ENCODE results near the gene SNRPF. TPM values are rescaled to one million over a fixed set of nuclear protein-coding genes. Genes with fewer than 3 reads are reported as not detected.
"Not testable (repeated sequence)": the region's sequence is repeated elsewhere in the genome, so short reads cannot be mapped to it uniquely, and the experiment has no call there.

Gene SNRPF
- 10 to 100 TPM; 31.9 to 77.2 (median 41.7) TPM for total RNA-seq

DNA sequence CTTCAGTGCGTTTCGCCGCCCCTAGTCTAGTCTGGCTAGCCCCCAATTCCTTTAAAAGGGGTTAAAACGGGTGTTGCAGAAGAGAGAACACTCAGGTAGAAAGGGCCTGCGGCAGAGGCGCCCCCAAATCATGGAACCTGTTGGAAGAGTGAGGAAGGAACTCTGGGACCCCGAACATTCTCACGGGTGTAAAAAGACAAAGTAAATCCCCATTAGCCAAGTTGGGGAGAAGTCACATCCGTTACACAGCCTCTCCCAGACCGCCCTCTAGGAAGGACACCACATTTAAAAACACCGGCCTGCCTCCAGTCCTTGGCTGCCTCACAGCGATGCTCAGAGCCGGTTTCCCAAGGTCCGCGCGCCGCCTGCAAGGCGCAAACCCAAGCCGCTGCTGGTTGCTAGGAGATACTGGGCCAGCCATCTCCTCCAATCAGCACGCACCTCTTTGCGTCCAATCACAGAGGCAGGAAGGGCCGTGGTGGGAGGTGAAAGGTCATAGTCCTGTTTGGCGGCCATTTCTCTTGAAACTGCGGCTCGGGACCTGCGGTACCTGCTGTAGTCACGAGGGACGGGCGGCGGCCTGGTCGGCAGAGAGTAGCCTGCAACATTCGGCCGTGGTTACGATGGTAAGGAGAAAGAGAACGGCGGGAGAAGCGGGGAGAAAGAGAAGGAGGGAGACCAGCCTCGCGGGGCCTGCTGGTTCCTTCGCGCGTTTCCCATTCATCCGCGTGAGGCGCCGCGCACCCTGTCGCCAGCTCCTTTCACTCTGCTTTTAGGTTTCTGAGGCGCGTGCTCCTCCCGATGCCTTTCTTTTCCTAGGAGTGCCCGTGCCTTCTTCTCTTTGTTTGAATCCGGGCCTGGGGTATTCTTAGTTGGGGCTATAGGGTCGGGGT, at the start of gene SNRPF:
Gene SNRPF (plus strand): TSS at position 502 of the 893 bp plus-strand sequence. CDS start 122 bp downstream, at position 624.
- WGBS, 10 experiments, result 0 to 11% (median 0%) methylated on average over 3 to 13 of the region's 54 CpGs; no CpG with 5 or more reads in 1 of the 10 experiments
- ATAC-seq (replicated peaks in 6 of 8), result peak; percentile 97 to 99 (median 99)

DNA sequence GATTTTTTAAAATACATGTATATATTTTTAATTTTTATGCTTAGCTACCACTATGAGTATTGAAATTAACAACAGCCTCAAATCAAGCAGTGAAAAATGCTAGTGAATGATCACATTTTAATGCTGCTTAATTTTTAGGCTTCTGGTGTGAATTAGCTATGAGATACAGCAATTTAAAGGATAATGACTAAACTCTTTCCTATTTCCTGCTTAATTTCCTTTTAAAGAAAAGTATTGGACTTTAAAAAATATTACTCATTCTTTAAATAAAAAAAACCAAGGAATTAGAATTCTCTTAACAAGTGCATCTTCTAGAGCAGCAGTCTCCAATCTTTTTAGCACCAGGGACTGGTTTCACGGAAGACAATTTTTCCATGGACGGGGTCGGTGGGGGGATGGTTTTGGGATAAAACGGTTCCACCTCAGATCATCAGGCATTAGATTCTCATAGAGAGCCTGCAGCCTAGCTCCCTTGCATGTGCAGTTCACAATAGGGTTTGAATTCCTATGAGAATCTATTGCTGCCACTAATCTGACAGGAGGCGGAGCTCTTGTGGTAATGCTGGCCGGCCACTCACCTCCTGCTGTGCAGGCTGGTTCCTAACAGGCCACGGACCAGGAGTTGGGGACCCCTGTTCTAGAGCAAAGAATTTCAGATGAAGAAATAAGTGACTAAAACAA, 49.6 kb upstream of the SNRPF start:
- H3K4me3 ChIP-seq, result no peak overlapping the region
- H3K4me1 ChIP-seq (replicated peaks in 1 of 2), result no peaks in the 10 kb centered on the region
- ATAC-seq (replicated peaks in 6 of 8), result no peak
- in situ Hi-C loops (cut with MboI; ENCODE audit: low pct_unique_long_range_greater_than_20kb in 2 of 9, low sequenced_read_pairs in 9 of 9, unreplicated experiment in 9 of 9), result loop anchor here in 6 of 9 experiments (25.0 kb wide), 1 partner anchor 222 kb away; no protein-coding TSS in a partner anchor
- WGBS, 10 experiments, result 80 to 100% (median 94%) methylated on average over 1 to 7 of the region's 7 CpGs; no CpG with 5 or more reads in 1 of the 10 experiments
- no peak overlapping the region for H3K27ac ChIP-seq

More for the DNA sequence above, at the start of gene SNRPF:
- H3K27ac ChIP-seq, result peak within 1 kb of the TSS; percentile 83 to 86
- in situ Hi-C loops (cut with MboI; ENCODE audit: low pct_unique_long_range_greater_than_20kb in 2 of 9, low sequenced_read_pairs in 9 of 9, unreplicated experiment in 9 of 9), result no loop called here
- H3K4me3 ChIP-seq, result peak within 1 kb of the TSS; percentile 59 to 74 (median 64)
- peaks cover 4 to 8% of the 10 kb centered on the region in 2 donors for H3K4me1 ChIP-seq (replicated peaks in 1 of 2)

DNA sequence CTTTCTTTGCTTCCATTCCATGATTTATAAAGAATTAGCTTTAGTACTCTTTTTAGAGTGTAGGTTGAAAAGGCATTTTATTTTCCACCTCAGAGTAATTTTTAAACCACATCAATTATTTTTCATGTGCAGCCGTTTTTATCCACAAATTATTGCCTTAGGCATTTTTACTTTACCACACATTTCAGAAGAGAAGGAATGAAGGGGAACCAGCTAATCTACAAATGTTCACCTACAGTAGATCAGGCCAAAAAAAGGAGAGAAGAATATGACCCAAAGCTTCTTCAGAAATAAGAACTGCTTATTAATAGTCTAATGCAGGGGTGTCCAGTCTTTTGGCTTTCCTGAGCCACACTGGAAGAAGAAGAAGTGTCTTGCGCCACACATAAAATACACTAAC, 48.3 kb upstream of the SNRPF start:
- no peaks in the 10 kb centered on the region for H3K4me1 ChIP-seq (replicated peaks in 1 of 2)
- in situ Hi-C loops (cut with MboI; ENCODE audit: low pct_unique_long_range_greater_than_20kb in 2 of 9, low sequenced_read_pairs in 9 of 9, unreplicated experiment in 9 of 9), result loop anchor here in 8 of 9 experiments (10.0 to 25.0 kb wide), 3 partner anchors 186 to 226 kb away; no protein-coding TSS in a partner anchor
- no peak for ATAC-seq (replicated peaks in 6 of 8)
- H3K27ac ChIP-seq, result no peak overlapping the region
- no peak overlapping the region for H3K4me3 ChIP-seq
- 48 to 100% (median 86%) methylated on average over 1 to 2 of the region's 2 CpGs; no CpG with 5 or more reads in 1 of the 10 experiments for WGBS, 10 experiments

DNA sequence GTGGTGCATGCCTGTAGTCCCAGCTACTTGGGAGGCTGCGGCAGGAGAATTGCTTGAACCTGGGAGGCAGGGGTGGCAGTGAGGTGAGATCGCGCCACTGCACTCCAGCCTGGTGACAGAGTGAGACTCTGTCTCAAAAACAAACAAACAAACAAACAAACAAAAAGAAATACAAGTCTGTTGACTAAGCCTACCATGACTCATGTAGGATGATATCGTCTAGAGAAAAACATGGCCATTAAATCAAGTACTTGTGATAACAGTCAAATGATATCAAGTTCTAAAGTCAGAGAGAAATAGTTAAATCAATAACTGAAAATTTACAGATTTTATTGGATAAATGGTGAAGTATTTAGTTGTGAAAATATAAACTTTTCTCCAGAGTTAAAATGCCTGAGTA, 46.6 kb upstream of the SNRPF start:
- in situ Hi-C loops (cut with MboI; ENCODE audit: low pct_unique_long_range_greater_than_20kb in 2 of 9, low sequenced_read_pairs in 9 of 9, unreplicated experiment in 9 of 9), result loop anchor here in 8 of 9 experiments (10.0 to 25.0 kb wide), 3 partner anchors 187 to 227 kb away; no protein-coding TSS in a partner anchor
- not testable (repeated sequence) for H3K4me3 ChIP-seq; H3K27ac ChIP-seq; ATAC-seq (replicated peaks in 6 of 8); H3K4me1 ChIP-seq (replicated peaks in 1 of 2)
- 40 to 100% (median 93%) methylated on average over 1 to 4 of the region's 4 CpGs for WGBS, 10 experiments

DNA sequence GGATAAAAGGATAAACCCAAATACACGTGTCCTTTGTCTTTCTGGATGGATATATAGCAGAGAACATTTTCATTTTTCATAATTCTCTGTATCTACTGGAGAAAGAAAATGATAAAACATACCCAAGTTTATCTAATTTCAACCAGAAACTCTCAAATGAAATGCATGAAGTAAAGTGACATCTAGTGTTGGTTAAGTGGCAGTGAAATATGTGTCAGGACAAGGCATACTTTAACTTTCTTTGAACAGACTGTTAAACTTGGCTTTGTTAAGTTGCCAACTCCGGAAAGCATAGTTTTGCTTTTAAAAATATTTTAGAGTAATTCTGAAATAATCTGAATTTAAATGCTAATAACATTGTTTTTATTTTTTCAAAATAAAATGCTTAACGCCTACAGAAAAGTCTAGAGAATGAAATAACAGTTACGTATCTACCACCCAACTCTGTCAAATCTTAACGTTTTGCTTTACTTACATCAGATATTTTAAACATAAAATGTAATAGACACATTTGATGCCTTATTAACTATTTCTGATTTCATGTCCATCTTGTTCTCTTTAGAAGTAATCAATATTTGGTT, 43.0 kb upstream of the SNRPF start:
- ATAC-seq (replicated peaks in 6 of 8), result peak in 2 of 8 experiments; percentile 31 to 52
- Histone ChIP-seq H3K27ac (no peak overlapping the region), H3K4me1 (replicated peaks in 1 of 2) (peaks cover 0 to 3% of the 10 kb centered on the region in 2 donors), H3K4me3 (no peak overlapping the region)
- WGBS, 10 experiments, result 37 to 83% (median 57%) methylated on average over 1 to 5 of the region's 5 CpGs
- in situ Hi-C loops (cut with MboI; ENCODE audit: low pct_unique_long_range_greater_than_20kb in 2 of 9, low sequenced_read_pairs in 9 of 9, unreplicated experiment in 9 of 9), result loop anchor here in 8 of 9 experiments (10.0 to 25.0 kb wide), 3 partner anchors 191 to 231 kb away; no protein-coding TSS in a partner anchor

DNA sequence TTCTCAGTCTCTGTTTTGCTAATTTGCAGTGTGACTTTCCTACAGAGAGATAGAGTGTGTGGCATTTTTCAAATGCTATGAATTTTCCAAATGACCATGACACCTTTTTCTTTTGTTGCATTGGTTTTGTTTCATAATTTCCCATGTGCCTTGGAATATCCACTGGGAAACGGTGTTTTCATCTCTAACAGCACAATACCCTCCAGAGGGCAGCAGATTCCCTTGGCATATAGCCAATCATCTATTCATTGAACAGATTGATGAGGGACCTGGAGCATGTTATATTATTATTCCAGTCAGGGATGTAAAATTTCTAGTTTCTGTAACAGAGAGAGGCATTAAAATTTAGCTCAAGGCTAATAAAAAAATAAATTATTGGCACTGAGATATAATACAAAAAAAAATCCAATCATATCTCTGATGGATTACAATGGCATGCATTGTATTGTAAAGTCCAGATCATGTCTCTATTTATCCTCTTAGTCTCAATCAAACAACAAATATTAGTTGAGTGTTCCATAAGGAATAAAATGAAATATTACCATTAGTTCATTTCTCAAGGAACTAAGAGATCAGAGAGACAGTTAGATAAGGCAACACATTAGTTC, 38.6 kb upstream of the SNRPF start:
- in situ Hi-C loops (cut with MboI; ENCODE audit: low pct_unique_long_range_greater_than_20kb in 2 of 9, low sequenced_read_pairs in 9 of 9, unreplicated experiment in 9 of 9), result loop anchor here in 6 of 9 experiments (25.0 kb wide), 1 partner anchor 233 kb away; no protein-coding TSS in a partner anchor
- 0% methylated on average over 1 of the region's 1 CpG; no CpG with 5 or more reads in 2 of the 10 experiments for WGBS, 10 experiments
- H3K4me3 ChIP-seq, result no peak overlapping the region
- no peak overlapping the region for H3K27ac ChIP-seq
- peak in 4 of 8 experiments; percentile 57 to 75 (median 64) for ATAC-seq (replicated peaks in 6 of 8)
- peaks cover 0 to 3% of the 10 kb centered on the region in 2 donors for H3K4me1 ChIP-seq (replicated peaks in 1 of 2)

DNA sequence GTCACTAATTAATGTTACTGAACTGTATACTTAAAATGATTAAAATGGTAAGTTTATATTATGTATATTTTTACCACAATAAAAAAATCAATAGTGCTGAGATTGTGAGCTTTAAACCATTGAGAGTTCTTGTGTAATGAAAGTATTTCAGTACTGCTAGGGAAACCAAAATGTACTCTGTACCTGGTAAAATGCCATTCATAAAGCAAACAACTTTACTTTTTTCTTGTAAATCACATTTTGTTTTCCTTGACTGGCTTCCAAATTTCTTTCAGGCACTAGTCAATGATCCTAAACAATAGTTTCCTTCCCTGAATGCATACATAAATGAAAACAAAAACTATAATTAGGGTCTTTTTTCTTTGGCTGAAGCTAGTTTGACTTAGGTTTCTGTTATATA, 29.4 kb upstream of the SNRPF start:
- Histone ChIP-seq H3K4me3 (no peak overlapping the region), H3K27ac (no peak overlapping the region), H3K4me1 (replicated peaks in 1 of 2) (peaks cover 0 to 3% of the 10 kb centered on the region in 2 donors)
- ATAC-seq (replicated peaks in 6 of 8), result no peak
- in situ Hi-C loops (cut with MboI; ENCODE audit: low pct_unique_long_range_greater_than_20kb in 2 of 9, low sequenced_read_pairs in 9 of 9, unreplicated experiment in 9 of 9), result no loop called here

DNA sequence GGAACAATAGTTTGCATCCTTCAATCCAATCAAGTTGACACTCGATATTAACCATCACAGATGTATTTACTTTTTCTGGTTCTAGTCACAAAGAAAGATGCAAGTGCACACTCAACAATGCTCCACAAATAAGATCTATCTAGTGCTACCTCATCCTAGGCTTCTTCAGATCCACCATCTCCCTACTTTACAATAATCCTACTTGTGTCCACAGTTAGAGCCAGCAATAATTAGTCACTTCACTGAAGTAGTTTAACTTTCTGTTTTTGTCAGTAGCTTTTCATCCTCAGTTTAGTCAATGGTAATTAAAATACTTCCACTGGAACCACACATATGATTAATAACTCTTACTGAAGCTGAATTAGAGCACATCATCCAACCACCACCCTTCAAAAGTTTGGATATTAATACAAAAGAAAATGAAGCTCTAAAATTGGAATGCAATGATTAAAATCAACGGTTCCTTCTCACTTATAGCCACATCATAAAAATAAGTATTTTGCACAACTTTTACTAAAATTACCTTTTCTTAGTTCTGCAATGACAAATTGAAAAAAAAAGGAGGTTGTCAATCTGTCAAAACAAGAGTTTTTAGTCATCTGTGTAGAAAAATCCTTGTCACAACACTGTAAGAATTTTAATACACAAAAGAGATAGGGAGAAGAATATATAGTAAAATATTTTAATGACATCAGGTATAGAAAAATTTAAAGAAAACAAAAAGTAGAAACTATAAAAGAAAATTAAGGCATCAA, 28.2 kb upstream of the SNRPF start:
- in situ Hi-C loops (cut with MboI; ENCODE audit: low pct_unique_long_range_greater_than_20kb in 2 of 9, low sequenced_read_pairs in 9 of 9, unreplicated experiment in 9 of 9), result no loop called here
- 41 to 100% (median 76%) methylated on average over 1 to 2 of the region's 2 CpGs for WGBS, 10 experiments
- Histone ChIP-seq H3K4me3 (no peak overlapping the region), H3K27ac (no peak overlapping the region), H3K4me1 (replicated peaks in 1 of 2) (peaks cover 0 to 3% of the 10 kb centered on the region in 2 donors)
- no peak for ATAC-seq (replicated peaks in 6 of 8)

DNA sequence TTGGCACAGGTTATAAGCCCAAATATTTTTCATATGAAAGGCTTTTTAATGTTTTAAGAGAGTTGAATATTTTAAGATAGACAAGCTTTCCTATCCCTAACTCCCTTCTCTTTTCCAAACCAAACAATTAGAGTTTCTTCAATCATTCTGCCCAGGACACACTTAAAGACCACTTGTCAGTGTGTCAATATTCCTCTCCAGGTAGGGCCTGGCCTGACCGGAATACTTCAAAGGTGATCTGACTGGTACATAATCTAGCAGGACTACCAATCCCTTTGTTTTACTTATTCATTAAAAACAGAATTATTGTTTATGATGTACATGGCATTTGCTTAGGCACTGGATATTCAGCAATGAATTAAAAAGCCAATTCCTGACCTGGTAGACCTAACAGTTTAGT, 24.2 kb upstream of the SNRPF start:
- no peak overlapping the region for H3K27ac ChIP-seq
- H3K4me1 ChIP-seq (replicated peaks in 1 of 2), result no peaks in the 10 kb centered on the region
- H3K4me3 ChIP-seq, result no peak overlapping the region
- no peak for ATAC-seq (replicated peaks in 6 of 8)
- 67 to 100% (median 83%) methylated on average over 1 of the region's 1 CpG; no CpG with 5 or more reads in 4 of the 10 experiments for WGBS, 10 experiments
- in situ Hi-C loops (cut with MboI; ENCODE audit: low pct_unique_long_range_greater_than_20kb in 2 of 9, low sequenced_read_pairs in 9 of 9, unreplicated experiment in 9 of 9), result no loop called here

DNA sequence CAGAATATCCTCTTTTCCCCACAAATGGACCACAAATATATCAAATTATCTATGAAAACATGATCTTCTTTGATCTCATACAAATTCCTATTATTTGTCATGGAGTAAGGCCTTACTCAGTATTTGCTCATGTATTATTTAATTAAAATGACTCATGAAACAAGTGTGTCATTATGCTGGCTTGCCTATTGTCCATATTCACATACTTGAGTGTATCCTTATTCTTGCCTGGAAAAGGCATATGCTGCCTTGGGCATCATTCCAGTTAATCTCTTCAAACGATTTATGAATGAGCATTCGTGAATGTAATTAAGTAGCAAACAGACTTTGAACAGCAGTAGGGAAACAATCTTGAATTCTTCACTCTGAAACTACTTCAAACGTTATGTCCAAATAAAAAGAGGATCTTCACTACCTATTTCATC, 22.6 kb upstream of the SNRPF start:
- no peak overlapping the region for H3K27ac ChIP-seq
- ATAC-seq (replicated peaks in 6 of 8), result peak in 5 of 8 experiments; percentile 36 to 91 (median 87)
- H3K4me1 ChIP-seq (replicated peaks in 1 of 2), result no peaks in the 10 kb centered on the region
- H3K4me3 ChIP-seq, result no peak overlapping the region
- 0 to 100% (median 57%) methylated on average over 1 to 3 of the region's 3 CpGs; no CpG with 5 or more reads in 1 of the 10 experiments for WGBS, 10 experiments
- in situ Hi-C loops (cut with MboI; ENCODE audit: low pct_unique_long_range_greater_than_20kb in 2 of 9, low sequenced_read_pairs in 9 of 9, unreplicated experiment in 9 of 9), result no loop called here

DNA sequence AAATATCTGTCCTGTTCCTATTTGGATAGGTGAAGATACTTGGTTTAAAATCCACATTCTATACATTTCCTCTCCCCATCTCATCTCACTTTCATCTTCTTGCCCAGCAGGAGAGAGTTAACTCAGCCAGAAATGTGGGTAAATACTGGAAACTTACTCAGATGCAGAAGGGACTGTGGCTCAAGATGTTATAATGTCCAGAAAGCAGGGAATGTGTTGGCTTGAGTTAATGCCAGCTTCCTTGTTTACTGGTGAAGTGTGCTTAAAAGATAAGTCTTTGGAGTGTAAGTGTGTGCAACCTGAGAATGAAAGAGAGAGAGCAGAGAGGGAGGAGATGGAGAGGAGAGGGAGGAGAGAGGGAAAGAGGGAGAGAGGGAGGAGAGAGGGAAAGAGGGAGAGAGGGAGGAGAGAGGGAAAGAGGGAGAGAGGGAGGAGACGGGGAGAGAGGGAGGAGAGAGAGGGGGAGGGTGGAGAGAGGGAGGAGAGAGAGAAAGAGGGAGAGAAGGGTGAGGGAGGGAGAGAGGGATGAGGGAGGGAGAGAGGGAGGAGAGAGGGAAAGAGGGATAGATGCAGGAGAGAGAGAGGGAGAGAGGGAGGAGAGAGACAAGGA, 22.0 kb upstream of the SNRPF start:
- ATAC-seq (replicated peaks in 6 of 8), result peak in 4 of 8 experiments; percentile 11 to 51 (median 40)
- H3K4me1 ChIP-seq (replicated peaks in 1 of 2), result no peaks in the 10 kb centered on the region
- in situ Hi-C loops (cut with MboI; ENCODE audit: low pct_unique_long_range_greater_than_20kb in 2 of 9, low sequenced_read_pairs in 9 of 9, unreplicated experiment in 9 of 9), result no loop called here
- no peak overlapping the region for H3K27ac ChIP-seq
- WGBS, 10 experiments, result no CpG with 5 or more reads among the region's 1 CpG
- no peak overlapping the region for H3K4me3 ChIP-seq
